Measurements from ENCODE around the gene IFIT3.

The IFIT3 gene

DNA sequence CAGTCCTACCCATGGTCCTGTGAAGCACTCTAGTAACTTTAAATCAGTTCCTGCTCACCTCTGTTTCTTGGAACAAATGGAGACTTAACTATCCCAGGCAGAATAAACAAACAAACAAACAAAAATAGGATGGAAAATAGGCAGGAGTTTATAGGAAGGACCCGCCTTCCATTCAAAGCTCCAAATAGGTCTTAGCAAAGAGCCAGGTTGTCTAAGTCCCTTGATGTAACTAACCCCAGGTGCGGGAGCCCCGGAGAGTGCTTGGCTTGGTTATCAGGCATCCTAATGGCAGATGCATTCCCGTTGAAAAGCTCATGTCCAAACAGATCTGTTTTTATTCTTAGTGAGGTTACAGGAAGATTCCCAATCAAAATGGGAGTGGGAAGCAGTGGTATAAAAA lies 23.8 kb upstream of the IFIT3 start:
- TF ChIP-seq, protein P1, sequence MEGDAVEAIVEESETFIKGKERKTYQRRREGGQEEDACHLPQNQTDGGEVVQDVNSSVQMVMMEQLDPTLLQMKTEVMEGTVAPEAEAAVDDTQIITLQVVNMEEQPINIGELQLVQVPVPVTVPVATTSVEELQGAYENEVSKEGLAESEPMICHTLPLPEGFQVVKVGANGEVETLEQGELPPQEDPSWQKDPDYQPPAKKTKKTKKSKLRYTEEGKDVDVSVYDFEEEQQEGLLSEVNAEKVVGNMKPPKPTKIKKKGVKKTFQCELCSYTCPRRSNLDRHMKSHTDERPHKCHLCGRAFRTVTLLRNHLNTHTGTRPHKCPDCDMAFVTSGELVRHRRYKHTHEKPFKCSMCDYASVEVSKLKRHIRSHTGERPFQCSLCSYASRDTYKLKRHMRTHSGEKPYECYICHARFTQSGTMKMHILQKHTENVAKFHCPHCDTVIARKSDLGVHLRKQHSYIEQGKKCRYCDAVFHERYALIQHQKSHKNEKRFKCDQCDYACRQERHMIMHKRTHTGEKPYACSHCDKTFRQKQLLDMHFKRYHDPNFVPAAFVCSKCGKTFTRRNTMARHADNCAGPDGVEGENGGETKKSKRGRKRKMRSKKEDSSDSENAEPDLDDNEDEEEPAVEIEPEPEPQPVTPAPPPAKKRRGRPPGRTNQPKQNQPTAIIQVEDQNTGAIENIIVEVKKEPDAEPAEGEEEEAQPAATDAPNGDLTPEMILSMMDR (IDR thresholded peaks at IDR 0.05; ENCODE audit: borderline replicate concordance, extremely low read depth, low read length, poor library complexity, severe bottlenecking), result no peak
- no peak for TF ChIP-seq EZH2 (IDR thresholded peaks at IDR 0.05; ENCODE audit: borderline replicate concordance, low read depth, low read length, severe bottlenecking)
- H4K20me1 ChIP-seq (ENCODE audit: insufficient read depth, low read length), result no peaks in the 10 kb centered on the region
- no peaks in the 10 kb centered on the region for H3K27me3 ChIP-seq (ENCODE audit: insufficient read depth, low read length, poor library complexity)
- no peak for ATAC-seq (ENCODE audit: insufficient read depth, low read depth)
- no peaks in the 10 kb centered on the region for H3K9me3 ChIP-seq (ENCODE audit: insufficient read depth, low read length, severe bottlenecking)
- no peak overlapping the region for H3K4me3 ChIP-seq (ENCODE audit: low read depth in 1 of 2, low read length in 2 of 2)
- peak overlapping the region; percentile 70 for H3K4me2 ChIP-seq (ENCODE audit: insufficient read depth, low read length)
- no peak overlapping the region for H3K9ac ChIP-seq (ENCODE audit: low read depth, low read length)
- peaks cover 3% of the 10 kb centered on the region; the same call in 1 of the 2 replicates for H3K79me2 ChIP-seq (ENCODE audit: insufficient read depth, low read length)
- H3K36me3 ChIP-seq (ENCODE audit: insufficient read depth, low read length), result peaks cover 10% of the 10 kb centered on the region; the same call in 1 of the 2 replicates
- H3K27ac ChIP-seq (ENCODE audit: low read length), result no peak overlapping the region
- DNase-seq, result no peak
- peaks cover 33% of the 10 kb centered on the region for H3K4me1 ChIP-seq (ENCODE audit: insufficient read depth, low read length)
- H2AFZ ChIP-seq (ENCODE audit: low read depth, low read length), result no peak overlapping the region

DNA sequence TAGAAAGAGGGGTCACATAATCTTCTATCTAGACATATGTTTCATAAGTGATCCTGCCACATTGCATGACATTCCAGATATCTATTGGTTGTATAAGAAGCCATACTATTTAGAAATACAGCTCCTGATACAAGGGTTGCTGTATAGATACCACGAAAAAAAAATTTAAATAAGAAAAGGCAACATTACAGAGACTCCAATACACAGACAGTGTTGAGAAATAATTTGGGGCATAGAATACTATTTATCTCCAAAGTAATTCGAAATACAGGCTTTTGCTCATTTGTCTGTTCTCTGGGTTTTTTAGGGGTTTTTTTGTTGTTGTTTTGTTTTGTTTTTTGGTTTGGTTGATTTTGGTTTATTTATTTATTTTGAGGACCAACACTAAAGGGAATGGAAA lies 23.4 kb upstream of the IFIT3 start:
- Histone ChIP-seq H3K9me3 (ENCODE audit: insufficient read depth, low read length, severe bottlenecking) (no peaks in the 10 kb centered on the region), H3K79me2 (ENCODE audit: insufficient read depth, low read length) (peaks cover 3% of the 10 kb centered on the region; the same call in 1 of the 2 replicates), H3K9ac (ENCODE audit: low read depth, low read length) (no peak overlapping the region), H4K20me1 (ENCODE audit: insufficient read depth, low read length) (no peaks in the 10 kb centered on the region), H3K36me3 (ENCODE audit: insufficient read depth, low read length) (peaks cover 10% of the 10 kb centered on the region; the same call in 1 of the 2 replicates), H3K4me1 (ENCODE audit: insufficient read depth, low read length) (peaks cover 33% of the 10 kb centered on the region), H3K27ac (ENCODE audit: low read length) (no peak overlapping the region), H3K4me3 (ENCODE audit: low read depth in 1 of 2, low read length in 2 of 2) (no peak overlapping the region), H3K27me3 (ENCODE audit: insufficient read depth, low read length, poor library complexity) (no peaks in the 10 kb centered on the region), H2AFZ (ENCODE audit: low read depth, low read length) (no peak overlapping the region), H3K4me2 (ENCODE audit: insufficient read depth, low read length) (no peak overlapping the region)
- ATAC-seq (ENCODE audit: insufficient read depth, low read depth) (no peak), DNase-seq (no peak)
- TF ChIP-seq EZH2 (IDR thresholded peaks at IDR 0.05; ENCODE audit: borderline replicate concordance, low read depth, low read length, severe bottlenecking), result no peak
- TF ChIP-seq, protein P1 (IDR thresholded peaks at IDR 0.05; ENCODE audit: borderline replicate concordance, extremely low read depth, low read length, poor library complexity, severe bottlenecking), result no peak

DNA sequence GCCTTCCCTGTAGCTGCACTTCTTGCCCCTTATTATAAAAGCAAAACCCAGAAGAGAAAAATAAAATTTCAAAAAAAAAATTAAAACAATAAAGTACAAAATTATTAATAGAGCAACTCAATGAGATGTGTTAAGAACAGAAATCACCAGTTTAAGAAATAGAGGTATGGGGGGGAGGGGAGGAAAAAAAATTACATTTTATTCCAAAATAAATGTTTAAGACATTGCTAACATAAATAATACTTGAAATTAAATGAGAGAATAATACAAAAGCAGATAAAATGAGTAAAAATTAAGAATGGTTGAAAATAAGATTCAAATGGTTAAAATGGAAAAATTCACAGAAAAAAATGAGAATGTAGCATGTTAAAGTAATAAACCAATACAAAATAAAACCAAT lies 22.9 kb upstream of the IFIT3 start:
- TF ChIP-seq EZH2 (IDR thresholded peaks at IDR 0.05; ENCODE audit: borderline replicate concordance, low read depth, low read length, severe bottlenecking), result no peak
- TF ChIP-seq, protein P1 (IDR thresholded peaks at IDR 0.05; ENCODE audit: borderline replicate concordance, extremely low read depth, low read length, poor library complexity, severe bottlenecking), result no peak
- Histone ChIP-seq H3K4me2 (ENCODE audit: insufficient read depth, low read length) (no peak overlapping the region), H3K27me3 (ENCODE audit: insufficient read depth, low read length, poor library complexity) (no peaks in the 10 kb centered on the region), H3K27ac (ENCODE audit: low read length) (no peak overlapping the region), H4K20me1 (ENCODE audit: insufficient read depth, low read length) (no peaks in the 10 kb centered on the region), H3K9ac (ENCODE audit: low read depth, low read length) (no peak overlapping the region), H3K4me1 (ENCODE audit: insufficient read depth, low read length) (peaks cover 33% of the 10 kb centered on the region), H3K36me3 (ENCODE audit: insufficient read depth, low read length) (peaks cover 10% of the 10 kb centered on the region; the same call in 1 of the 2 replicates), H3K79me2 (ENCODE audit: insufficient read depth, low read length) (peaks cover 3% of the 10 kb centered on the region; the same call in 1 of the 2 replicates), H2AFZ (ENCODE audit: low read depth, low read length) (no peak overlapping the region), H3K9me3 (ENCODE audit: insufficient read depth, low read length, severe bottlenecking) (no peaks in the 10 kb centered on the region), H3K4me3 (ENCODE audit: low read depth in 1 of 2, low read length in 2 of 2) (no peak overlapping the region)
- ATAC-seq (ENCODE audit: insufficient read depth, low read depth) (no peak), DNase-seq (no peak)
